Skin of body (tissue), 2 donors: ENCODE results near the gene USP31. TPM values are rescaled to one million over a fixed set of nuclear protein-coding genes. Genes with fewer than 3 reads are reported as not detected.
"Not testable (repeated sequence)": the region's sequence is repeated elsewhere in the genome, so short reads cannot be mapped to it uniquely, and the experiment has no call there.

Experiments used
- DNase-seq: peaks from one replicate; lab custom pipeline; 2025; lab: John Stamatoyannopoulos, UW
- total RNA-seq: library from RNA; depleted of rRNA; stranded (reverse); fragments of >200 nt; gene quantifications from one replicate; pipeline ENCODE4 v1.2.3, GENCODE V29; 2014

USP31 gene
- total RNA-seq, 1 donor from 2014 or later = 18.3 TPM

DNA sequence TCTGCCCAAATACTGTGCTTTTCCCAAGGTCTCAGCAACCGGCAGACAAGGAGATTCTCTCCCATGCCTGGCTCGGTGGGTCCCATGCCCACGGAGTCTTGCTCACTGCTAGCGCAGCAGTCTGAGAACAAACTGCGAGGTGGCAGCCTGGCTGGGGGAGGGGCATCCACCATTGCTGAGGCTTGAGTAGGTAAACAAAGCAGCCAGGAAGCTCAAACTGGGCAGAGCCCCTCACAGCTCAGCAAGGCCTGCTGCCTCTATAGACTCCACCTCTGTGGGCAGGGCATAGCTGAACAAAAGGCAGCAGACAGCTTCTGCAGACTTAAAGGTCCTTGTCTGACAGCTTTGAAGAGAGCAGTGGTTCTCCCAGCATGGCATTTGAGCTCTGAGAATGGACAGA is 55.1 kb downstream of the USP31 start:
- DNase-seq = not testable (repeated sequence)

DNA sequence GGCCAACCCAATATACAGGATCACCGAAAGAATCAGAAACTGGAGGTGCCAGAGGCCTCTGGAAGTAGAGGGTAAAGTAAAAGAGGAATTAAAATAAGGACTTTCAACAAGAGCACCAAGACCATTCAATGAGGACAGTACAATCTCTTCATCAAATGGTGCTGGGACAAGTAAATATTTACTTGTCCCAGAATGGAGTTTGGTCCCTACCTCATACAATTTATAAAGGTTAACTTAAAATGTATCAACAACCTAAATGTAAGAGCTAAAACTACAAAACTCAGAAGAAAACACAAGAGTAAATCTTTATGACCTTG is 56.5 kb downstream of the USP31 start:
- DNase-seq = no peak

GRCh38 chr16:23092072-23092800 is 57.0 kb downstream of the USP31 start:
- DNase-seq = no peak

- DNase-seq = no peak
Measured at GRCh38 chr16:23089111-23089510, 60.1 kb downstream of the USP31 start.

GRCh38 chr16:23088018-23088417 is 61.2 kb downstream of the USP31 start:
- DNase-seq = no peak

DNA sequence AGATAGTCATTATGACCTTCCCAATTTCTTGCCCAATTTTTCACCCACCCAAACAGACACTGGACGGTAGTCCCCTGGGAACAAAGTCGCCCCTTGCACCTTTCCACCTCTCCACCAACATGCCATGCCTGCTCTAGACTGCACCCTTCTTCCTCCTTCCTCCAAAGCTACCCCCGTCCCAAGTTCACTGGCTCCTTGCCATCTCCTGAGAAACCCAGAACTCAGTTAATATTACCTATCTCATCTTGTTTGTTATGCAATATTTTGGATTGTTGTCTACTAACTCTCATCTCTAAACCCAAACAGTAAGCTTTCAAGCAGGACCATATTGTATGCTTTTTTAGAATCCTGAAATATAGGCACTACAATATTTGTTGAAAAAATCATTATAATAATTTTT is 63.3 kb downstream of the USP31 start:
- DNase-seq = no peak

- no peak for DNase-seq
Measured at GRCh38 chr16:23082161-23082788, 67.0 kb downstream of the USP31 start.

GRCh38 chr16:23081675-23082119 is 67.6 kb downstream of the USP31 start:
- DNase-seq = no peak

GRCh38 chr16:23080747-23081146 is 68.5 kb downstream of the USP31 start:
- DNase-seq = no peak

DNA sequence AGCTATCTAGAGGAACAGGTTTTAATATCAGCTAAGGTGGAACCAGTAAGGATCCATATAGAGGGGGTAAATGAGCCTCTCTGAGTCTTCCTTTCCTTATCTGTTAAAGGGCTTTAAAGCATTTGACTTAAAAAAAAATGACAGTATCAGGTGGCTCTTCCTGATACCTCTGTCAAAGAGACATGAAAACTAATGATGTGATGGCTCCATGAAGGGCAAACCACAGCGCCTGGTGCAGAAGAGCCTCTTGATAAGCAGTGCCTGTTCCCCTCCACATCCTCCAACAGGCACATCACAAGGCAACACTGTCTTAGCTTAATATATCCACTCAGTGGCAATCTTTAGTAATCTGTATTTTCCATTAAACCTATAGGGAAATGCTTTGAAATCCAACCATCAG is 68.9 kb downstream of the USP31 start:
- DNase-seq = no peak

GRCh38 chr16:23079675-23080301 is 69.5 kb downstream of the USP31 start:
- DNase-seq = no peak

GRCh38 chr16:23074423-23074822 is 74.8 kb downstream of the USP31 start:
- DNase-seq = no peak

DNA sequence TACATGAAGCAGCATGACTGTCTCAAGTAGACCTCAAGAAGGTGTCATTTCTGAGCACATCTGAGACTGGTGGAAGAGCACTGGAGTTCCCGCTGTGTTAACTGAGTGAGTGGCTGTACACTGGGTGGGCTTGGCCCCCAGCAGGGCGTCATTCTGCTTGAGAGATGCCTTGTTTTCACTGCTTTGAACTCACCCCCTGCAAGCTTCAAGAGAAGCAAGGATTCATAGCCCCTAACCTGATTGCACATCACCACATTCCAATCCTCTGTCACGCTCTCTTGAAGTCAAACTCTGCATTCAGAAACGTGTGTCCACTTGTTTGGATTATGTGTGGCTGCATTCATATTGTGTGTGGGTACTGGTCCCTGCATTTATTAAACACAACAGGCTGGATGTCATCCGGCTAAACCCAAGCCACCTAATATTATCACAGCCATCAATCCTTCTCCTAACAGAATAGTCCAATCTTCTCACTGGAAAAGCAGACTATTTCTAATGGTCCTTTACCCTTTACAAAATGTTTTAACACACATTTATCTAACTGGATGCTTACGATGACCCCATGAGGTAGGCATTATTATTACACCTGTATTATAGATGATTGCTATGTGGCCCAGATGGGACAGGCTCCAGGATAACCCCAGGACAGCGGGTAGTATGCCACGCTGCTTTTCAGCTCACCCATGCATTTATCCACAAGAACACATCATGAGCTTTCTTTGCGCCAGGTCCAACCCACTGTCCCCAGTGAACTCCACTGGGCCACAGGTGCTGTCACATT is 76.3 kb downstream of the USP31 start:
- no peak for DNase-seq

GRCh38 chr16:23072084-23072599 is 77.1 kb downstream of the USP31 start:
- DNase-seq = no peak

DNA sequence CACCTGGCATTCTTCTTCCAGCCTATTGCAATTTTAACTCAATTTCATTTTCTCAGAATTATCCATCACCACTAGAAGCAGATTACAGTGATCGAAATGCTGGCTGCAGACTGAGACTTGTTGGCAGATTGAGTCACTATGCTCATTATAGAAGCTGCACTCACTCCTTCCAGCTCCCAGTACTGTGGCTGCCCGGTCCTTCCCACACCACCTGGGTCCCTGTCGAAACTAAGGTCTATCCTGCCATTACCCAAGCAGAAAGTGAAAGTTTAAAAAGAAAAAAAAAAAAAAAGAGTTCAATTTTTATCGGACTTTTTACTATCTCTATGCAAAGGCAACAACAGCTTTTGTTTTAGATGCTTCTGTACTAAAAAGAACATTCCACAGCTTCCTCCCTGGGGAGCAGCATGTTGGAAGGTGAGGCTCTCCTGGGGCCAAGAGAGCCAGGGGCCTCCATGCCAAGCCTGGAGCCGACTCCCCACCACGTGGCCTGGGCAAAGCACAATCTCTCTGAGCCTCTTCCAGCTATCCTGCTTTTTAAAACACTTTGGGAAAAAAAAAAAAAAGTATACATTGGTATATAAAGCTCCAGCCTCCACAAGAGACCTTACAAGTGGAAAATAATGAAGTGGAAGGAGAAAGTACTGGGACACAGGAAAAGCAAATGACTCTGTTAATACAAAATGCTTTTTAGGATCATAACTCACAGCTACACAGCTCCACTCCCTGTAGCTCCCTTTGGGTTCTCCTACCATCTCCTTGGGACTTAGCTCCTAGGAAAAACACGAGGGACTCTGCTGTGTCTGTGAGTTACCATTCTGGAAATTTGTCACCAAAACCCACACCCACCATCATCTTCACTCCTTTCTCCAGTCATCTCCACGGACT is 77.8 kb downstream of the USP31 start:
- DNase-seq = no peak

GRCh38 chr16:23069844-23070243 is 79.4 kb downstream of the USP31 start:
- DNase-seq = no peak

DNA sequence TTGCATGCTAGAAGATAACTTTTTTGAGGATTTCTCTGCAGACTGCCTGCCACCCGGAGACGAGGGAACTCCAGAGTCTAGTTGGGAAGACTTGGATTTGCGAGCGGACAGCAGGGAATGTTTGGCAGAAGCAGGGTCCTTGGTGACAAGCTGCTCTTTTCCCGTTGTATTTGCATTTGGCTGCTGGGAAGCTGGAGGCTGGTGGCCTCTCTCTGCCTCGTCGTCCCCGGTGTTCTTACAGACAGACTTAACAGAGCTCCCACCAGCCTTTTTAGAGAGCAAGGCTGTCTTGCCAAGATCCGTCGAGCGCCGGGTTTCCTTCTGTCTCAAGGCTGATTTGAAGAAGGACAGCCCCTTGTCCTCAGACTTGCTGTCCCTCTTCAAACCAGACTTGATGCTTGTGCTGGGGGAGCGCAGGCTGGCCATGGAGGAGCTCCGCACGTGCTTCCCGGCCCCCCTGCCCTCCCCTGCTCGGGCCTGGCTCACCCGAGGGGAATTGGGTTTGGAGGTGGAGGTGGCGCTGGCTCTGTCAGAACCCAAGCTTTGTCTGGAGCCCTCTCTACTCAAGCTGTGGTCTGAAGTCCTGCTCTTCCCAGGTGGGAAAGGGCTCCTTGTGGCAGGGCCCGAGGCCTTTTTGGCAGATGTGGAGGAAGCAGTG is 81.0 kb downstream of the USP31 start:
- no peak for DNase-seq

DNA sequence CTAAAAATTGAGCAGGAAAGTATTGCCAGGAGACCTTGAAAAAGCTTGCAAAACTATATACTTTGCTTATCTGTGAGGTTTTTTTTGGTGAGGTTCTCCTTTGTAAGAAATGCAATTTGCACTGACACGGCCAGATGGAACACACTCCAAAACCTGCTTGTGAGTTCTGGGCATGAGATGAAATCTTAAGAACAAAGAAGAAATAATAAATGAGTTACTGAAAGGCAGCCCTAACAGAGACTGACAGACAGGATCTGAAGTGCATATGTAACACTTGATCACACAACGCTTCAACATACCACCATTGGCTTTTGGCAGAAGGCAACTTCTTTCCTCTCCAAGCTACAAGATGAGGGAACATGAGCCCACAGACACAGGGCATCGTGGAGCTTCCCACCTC is 82.6 kb downstream of the USP31 start:
- DNase-seq = no peak

DNA sequence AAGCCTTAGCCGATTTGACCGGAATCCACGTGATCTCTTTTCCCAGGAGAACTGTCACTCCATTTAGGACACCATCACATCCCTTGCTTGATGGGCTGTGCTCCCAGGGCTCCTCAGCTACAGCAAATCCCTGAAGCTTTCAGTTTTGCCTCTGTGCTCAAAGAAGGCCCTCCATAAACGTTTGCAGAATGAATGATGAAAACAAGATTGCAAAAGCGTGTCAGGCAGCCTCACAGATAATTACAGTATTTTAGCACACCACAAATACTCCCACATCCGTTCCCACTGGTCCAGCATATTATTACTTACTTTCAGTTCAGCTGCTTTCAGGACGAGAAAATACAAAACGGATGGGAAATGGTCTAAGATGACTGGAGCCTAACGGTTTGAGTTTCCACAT is 84.6 kb downstream of the USP31 start:
- no peak for DNase-seq

- DNase-seq = no peak
Measured at GRCh38 chr16:23062524-23062923, 86.7 kb downstream of the USP31 start.
